Peyer's patch (tissue), 4 donors: ENCODE results near the gene KIF3B.

Experiments
- POLR2A ChIP-seq, 2 donors: fragments of 450-650 bp; IDR thresholded peaks; one replicate each; pipeline ENCODE4 v1.5.1; 2017; ENCODE audit warnings: antibody characterized with exemption in 2 of 2, mild to moderate bottlenecking in 2 of 2, moderate library complexity in 2 of 2
- TF ChIP-seq, protein P1 (sequence below), 6 experiments: fragments of 450-650 bp in 4 of 6; fragments of 200-600 bp in 2 of 6; sonication (generic) in 1 of 6; IDR thresholded peaks; one replicate each; pipeline ENCODE4 v1.5.1; 2017 to 2019; ENCODE audit warnings: antibody characterized with exemption in 6 of 6, mild to moderate bottlenecking in 3 of 6, moderate library complexity in 1 of 6

DNA sequence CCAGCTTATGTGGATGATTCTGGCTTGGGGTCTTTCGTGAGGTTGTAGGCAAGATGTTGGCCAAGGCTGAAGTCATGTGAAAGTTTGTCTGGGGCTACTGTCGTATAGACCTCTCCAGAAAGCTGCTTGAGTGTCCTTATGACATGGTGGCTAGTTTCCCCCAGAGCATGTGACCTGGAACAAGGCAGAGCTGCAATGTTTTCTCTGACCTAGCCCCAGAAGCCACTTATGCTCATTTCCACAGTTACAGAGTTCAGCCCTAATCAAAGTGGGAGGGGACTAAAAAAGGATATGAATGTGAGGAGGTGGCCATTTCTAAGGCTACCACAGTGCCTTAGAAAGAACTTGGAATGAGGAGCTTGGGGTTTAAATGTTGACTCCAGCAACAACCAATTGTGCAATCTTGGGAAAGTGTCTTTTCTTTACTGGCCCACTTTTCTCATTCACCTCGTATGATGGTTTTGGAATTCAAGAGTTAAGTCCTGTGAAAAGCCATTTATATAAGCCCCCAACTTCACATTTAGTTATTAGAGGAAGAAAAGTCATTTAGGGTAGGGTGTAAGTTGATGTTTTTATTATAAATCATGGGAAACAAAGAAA is 74.8 kb downstream of the KIF3B start:
- TF ChIP-seq, protein P1, sequence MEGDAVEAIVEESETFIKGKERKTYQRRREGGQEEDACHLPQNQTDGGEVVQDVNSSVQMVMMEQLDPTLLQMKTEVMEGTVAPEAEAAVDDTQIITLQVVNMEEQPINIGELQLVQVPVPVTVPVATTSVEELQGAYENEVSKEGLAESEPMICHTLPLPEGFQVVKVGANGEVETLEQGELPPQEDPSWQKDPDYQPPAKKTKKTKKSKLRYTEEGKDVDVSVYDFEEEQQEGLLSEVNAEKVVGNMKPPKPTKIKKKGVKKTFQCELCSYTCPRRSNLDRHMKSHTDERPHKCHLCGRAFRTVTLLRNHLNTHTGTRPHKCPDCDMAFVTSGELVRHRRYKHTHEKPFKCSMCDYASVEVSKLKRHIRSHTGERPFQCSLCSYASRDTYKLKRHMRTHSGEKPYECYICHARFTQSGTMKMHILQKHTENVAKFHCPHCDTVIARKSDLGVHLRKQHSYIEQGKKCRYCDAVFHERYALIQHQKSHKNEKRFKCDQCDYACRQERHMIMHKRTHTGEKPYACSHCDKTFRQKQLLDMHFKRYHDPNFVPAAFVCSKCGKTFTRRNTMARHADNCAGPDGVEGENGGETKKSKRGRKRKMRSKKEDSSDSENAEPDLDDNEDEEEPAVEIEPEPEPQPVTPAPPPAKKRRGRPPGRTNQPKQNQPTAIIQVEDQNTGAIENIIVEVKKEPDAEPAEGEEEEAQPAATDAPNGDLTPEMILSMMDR (IDR thresholded peaks at IDR 0.05), result no peak
- no peak for TF ChIP-seq POLR2A (IDR thresholded peaks at IDR 0.05)
